T-helper 1 cell treated with Interleukin-12 subunit alpha and Interleukin-12 subunit beta and Interleukin-4 antibody, amounts not matched to agents 30 μg/mL and 1 μg/mL, for 36 hours (primary cell): ENCODE results near the gene RPL5.

Experiments used
- H3K27ac Mint-ChIP-seq: one replicate; pipeline ENCODE4 v1.8.0; 2021; ENCODE audit warnings: mild to moderate bottlenecking, mixed read lengths
- H3K27me3 Mint-ChIP-seq: one replicate; pipeline ENCODE4 v1.8.0; 2021; ENCODE audit warnings: low read depth, mixed read lengths
- H3K36me3 Mint-ChIP-seq: one replicate; pipeline ENCODE4 v1.8.0; 2021; ENCODE audit warnings: low read depth, mixed read lengths
- H3K4me1 Mint-ChIP-seq: one replicate; pipeline ENCODE4 v1.8.0; 2021; ENCODE audit warnings: low read depth, mixed read lengths
- H3K4me3 Mint-ChIP-seq: one replicate; pipeline ENCODE4 v1.8.0; 2021; ENCODE audit warnings: mild to moderate bottlenecking, moderate library complexity, mixed read lengths
- H3K9me3 Mint-ChIP-seq: one replicate; pipeline ENCODE4 v1.8.0; 2021; ENCODE audit warnings: mixed read lengths

The RPL5 gene

GRCh38 chr1:92838519-92838918, 6.7 kb downstream of the RPL5 start:
- Mint-ChIP-seq H3K27ac (no peak overlapping the region), H3K36me3 (peaks cover 72% of the 10 kb centered on the region), H3K4me1 (peaks cover 47% of the 10 kb centered on the region), H3K27me3 (no peaks in the 10 kb centered on the region), H3K9me3 (no peaks in the 10 kb centered on the region), H3K4me3 (no peak overlapping the region)

GRCh38 chr1:92839442-92839841, 7.6 kb downstream of the RPL5 start:
- no peaks in the 10 kb centered on the region for H3K27me3 Mint-ChIP-seq
- H3K4me1 Mint-ChIP-seq: peaks cover 38% of the 10 kb centered on the region
- H3K4me3 Mint-ChIP-seq: no peak overlapping the region
- H3K27ac Mint-ChIP-seq: peak overlapping the region; percentile 6
- H3K36me3 Mint-ChIP-seq: peaks cover 74% of the 10 kb centered on the region
- H3K9me3 Mint-ChIP-seq: no peaks in the 10 kb centered on the region

GRCh38 chr1:92840600-92840999, 8.8 kb downstream of the RPL5 start:
- H3K9me3 Mint-ChIP-seq: no peaks in the 10 kb centered on the region
- peaks cover 62% of the 10 kb centered on the region for H3K36me3 Mint-ChIP-seq
- H3K4me1 Mint-ChIP-seq: peaks cover 29% of the 10 kb centered on the region
- no peak overlapping the region for H3K4me3 Mint-ChIP-seq
- H3K27ac Mint-ChIP-seq: no peak overlapping the region
- H3K27me3 Mint-ChIP-seq: no peaks in the 10 kb centered on the region

GRCh38 chr1:92842082-92843045, 10.5 kb downstream of the RPL5 start:
- no peak overlapping the region for H3K27ac Mint-ChIP-seq
- H3K4me1 Mint-ChIP-seq: peaks cover 17% of the 10 kb centered on the region
- H3K4me3 Mint-ChIP-seq: no peak overlapping the region
- H3K9me3 Mint-ChIP-seq: no peaks in the 10 kb centered on the region
- H3K36me3 Mint-ChIP-seq: peaks cover 50% of the 10 kb centered on the region
- H3K27me3 Mint-ChIP-seq: no peaks in the 10 kb centered on the region

- no peaks in the 10 kb centered on the region for H3K9me3 Mint-ChIP-seq
- H3K27ac Mint-ChIP-seq: no peak overlapping the region
- H3K36me3 Mint-ChIP-seq: peaks cover 43% of the 10 kb centered on the region
- H3K4me1 Mint-ChIP-seq: peaks cover 10% of the 10 kb centered on the region
- H3K27me3 Mint-ChIP-seq: no peaks in the 10 kb centered on the region
- H3K4me3 Mint-ChIP-seq: no peak overlapping the region
Observed at GRCh38 chr1:92843046-92843423, 11.2 kb downstream of the RPL5 start.

- no peak overlapping the region for H3K4me3 Mint-ChIP-seq
- no peaks in the 10 kb centered on the region for H3K27me3 Mint-ChIP-seq
- H3K4me1 Mint-ChIP-seq: peaks cover 6% of the 10 kb centered on the region
- H3K27ac Mint-ChIP-seq: no peak overlapping the region
- H3K9me3 Mint-ChIP-seq: no peaks in the 10 kb centered on the region
- H3K36me3 Mint-ChIP-seq: peaks cover 39% of the 10 kb centered on the region
Observed at GRCh38 chr1:92843429-92844352, 11.9 kb downstream of the RPL5 start.

- Mint-ChIP-seq H3K36me3 (peaks cover 35% of the 10 kb centered on the region), H3K4me3 (no peak overlapping the region), H3K9me3 (no peaks in the 10 kb centered on the region), H3K27ac (no peak overlapping the region), H3K27me3 (no peaks in the 10 kb centered on the region), H3K4me1 (peaks cover 3% of the 10 kb centered on the region)
Observed at GRCh38 chr1:92844439-92844838, 12.6 kb downstream of the RPL5 start.

GRCh38 chr1:92845908-92846307, 14.1 kb downstream of the RPL5 start:
- H3K36me3 Mint-ChIP-seq: peaks cover 29% of the 10 kb centered on the region
- H3K4me1 Mint-ChIP-seq: peaks cover 2% of the 10 kb centered on the region
- no peaks in the 10 kb centered on the region for H3K27me3 Mint-ChIP-seq
- H3K4me3 Mint-ChIP-seq: no peak overlapping the region
- no peak overlapping the region for H3K27ac Mint-ChIP-seq
- no peaks in the 10 kb centered on the region for H3K9me3 Mint-ChIP-seq

- no peaks in the 10 kb centered on the region for H3K27me3 Mint-ChIP-seq
- H3K27ac Mint-ChIP-seq: no peak overlapping the region
- no peaks in the 10 kb centered on the region for H3K9me3 Mint-ChIP-seq
- peaks cover 2% of the 10 kb centered on the region for H3K4me1 Mint-ChIP-seq
- H3K36me3 Mint-ChIP-seq: peaks cover 16% of the 10 kb centered on the region
- H3K4me3 Mint-ChIP-seq: no peak overlapping the region
Observed at GRCh38 chr1:92848201-92848600, 16.4 kb downstream of the RPL5 start.

- no peak overlapping the region for H3K4me3 Mint-ChIP-seq
Observed at GRCh38 chr1:92850019-92850418, 18.2 kb downstream of the RPL5 start.

GRCh38 chr1:92851729-92852128, 19.9 kb downstream of the RPL5 start:
- H3K27me3 Mint-ChIP-seq: no peaks in the 10 kb centered on the region
- peaks cover 9% of the 10 kb centered on the region for H3K36me3 Mint-ChIP-seq

More at GRCh38 chr1:92850019-92850418, 18.2 kb downstream of the RPL5 start:
- Mint-ChIP-seq H3K27me3 (no peaks in the 10 kb centered on the region), H3K4me1 (peaks cover 8% of the 10 kb centered on the region), H3K27ac (no peak overlapping the region), H3K36me3 (peaks cover 10% of the 10 kb centered on the region), H3K9me3 (peaks cover 6% of the 10 kb centered on the region)

GRCh38 chr1:92853299-92853698, 21.5 kb downstream of the RPL5 start:
- Mint-ChIP-seq H3K36me3 (peaks cover 9% of the 10 kb centered on the region), H3K9me3 (peaks cover 8% of the 10 kb centered on the region), H3K4me3 (no peak overlapping the region), H3K27ac (no peak overlapping the region), H3K4me1 (peaks cover 12% of the 10 kb centered on the region), H3K27me3 (no peaks in the 10 kb centered on the region)

More at GRCh38 chr1:92851729-92852128, 19.9 kb downstream of the RPL5 start:
- Mint-ChIP-seq H3K4me3 (no peak overlapping the region), H3K27ac (no peak overlapping the region), H3K4me1 (peaks cover 8% of the 10 kb centered on the region), H3K9me3 (peaks cover 8% of the 10 kb centered on the region)

GRCh38 chr1:92854101-92854785, 22.4 kb downstream of the RPL5 start:
- Mint-ChIP-seq H3K27me3 (no peaks in the 10 kb centered on the region), H3K4me1 (peaks cover 19% of the 10 kb centered on the region), H3K4me3 (no peak overlapping the region), H3K36me3 (peaks cover 9% of the 10 kb centered on the region), H3K9me3 (peaks cover 8% of the 10 kb centered on the region), H3K27ac (no peak overlapping the region)

- Mint-ChIP-seq H3K4me3 (no peak overlapping the region), H3K27ac (no peak overlapping the region), H3K9me3 (peaks cover 8% of the 10 kb centered on the region), H3K27me3 (no peaks in the 10 kb centered on the region), H3K4me1 (peaks cover 21% of the 10 kb centered on the region), H3K36me3 (peaks cover 9% of the 10 kb centered on the region)
Observed at GRCh38 chr1:92855236-92855635, 23.4 kb downstream of the RPL5 start.
